Keratinocyte (primary cell): Measurements from ENCODE around the gene KIF24. TPM values are rescaled to one million over a fixed set of nuclear protein-coding genes. Genes with fewer than 3 reads are reported as not detected.

Experiments
- DNase-seq: peaks from one replicate; pipeline ENCODE4 v3.0.0-alpha.2; 2011; ENCODE audit warnings: low read depth, missing footprints, low spot score
- FAIRE-seq: peaks from 2 replicates; lab custom pipeline; 2011; peaks lifted over from hg19 to GRCh38; lab: Jason Lieb, UNC
- H2AFZ ChIP-seq: 2 replicates; pipeline ENCODE4 v1.6.0; 2012; ENCODE audit warnings: low read length, control low read depth, inconsistent platforms; ENCODE audit not compliant: control insufficient read depth
- H3K27ac ChIP-seq: 2 replicates; pipeline ENCODE4 v1.5.1; 2011; ENCODE audit warnings: low read length; ENCODE audit not compliant: control insufficient read depth, insufficient read depth
- H3K27me3 ChIP-seq: 3 replicates; pipeline ENCODE4 v1.6.0; 2011; ENCODE audit warnings: low read length; ENCODE audit not compliant: control insufficient read depth, insufficient read depth; ENCODE audit errors: extremely low read depth
- H3K36me3 ChIP-seq, 2 experiments: 2 replicates in 1 of 2; 3 replicates in 1 of 2; pipeline ENCODE4 v1.5.1; 2011; ENCODE audit warnings: low read length in 2 of 2, mild to moderate bottlenecking in 1 of 2; ENCODE audit not compliant: control insufficient read depth in 2 of 2, insufficient read depth in 2 of 2; ENCODE audit errors: extremely low read depth in 1 of 2
- H3K4me1 ChIP-seq: 3 replicates; pipeline ENCODE4 v1.5.1; 2011; ENCODE audit warnings: low read length; ENCODE audit not compliant: control insufficient read depth, insufficient read depth; ENCODE audit errors: extremely low read depth
- H3K4me2 ChIP-seq: 3 replicates; pipeline ENCODE4 v1.6.0; 2011; ENCODE audit warnings: low read depth, low read length; ENCODE audit not compliant: control insufficient read depth, insufficient read depth; ENCODE audit errors: extremely low read depth
- H3K4me3 ChIP-seq, 3 experiments: fragments of 200-600 bp in 1 of 3; sonication (generic) in 1 of 3; 2 replicates in 2 of 3; 3 replicates in 1 of 3; pipeline ENCODE4 v1.5.1; 2011 to 2016; ENCODE audit warnings: low read length in 3 of 3, mild to moderate bottlenecking in 3 of 3, control low read depth in 2 of 3, inconsistent platforms in 1 of 3, low read depth in 1 of 3, mixed read lengths in 1 of 3, mixed run types in 1 of 3, moderate library complexity in 1 of 3; ENCODE audit not compliant: control insufficient read depth in 2 of 3, insufficient read depth in 2 of 3; ENCODE audit errors: extremely low read depth in 1 of 3
- H3K79me2 ChIP-seq: 2 replicates; pipeline ENCODE4 v1.6.0; 2012; ENCODE audit warnings: low read length; ENCODE audit not compliant: control insufficient read depth, insufficient read depth
- H3K9ac ChIP-seq: 3 replicates; pipeline ENCODE4 v1.6.0; 2011; ENCODE audit warnings: low read length; ENCODE audit not compliant: control insufficient read depth, insufficient read depth; ENCODE audit errors: extremely low read depth
- H3K9me1 ChIP-seq: 3 replicates; pipeline ENCODE4 v1.6.0; 2011; ENCODE audit warnings: low read length; ENCODE audit not compliant: control insufficient read depth, insufficient read depth; ENCODE audit errors: extremely low read depth
- H3K9me3 ChIP-seq: 2 replicates; pipeline ENCODE4 v1.5.1; 2012; ENCODE audit warnings: low read depth, low read length; ENCODE audit not compliant: control insufficient read depth
- H4K20me1 ChIP-seq: 3 replicates; pipeline ENCODE4 v1.6.0; 2011; ENCODE audit warnings: low read length; ENCODE audit not compliant: control insufficient read depth, insufficient read depth; ENCODE audit errors: extremely low read depth
- CTCF ChIP-seq, 3 experiments: IDR thresholded peaks in 1 of 3; conservative IDR thresholded peaks in 1 of 3; optimal IDR thresholded peaks in 1 of 3; 2 replicates in 2 of 3; 3 replicates in 1 of 3; pipeline versions ENCODE3 to v1.5.1; 2011; ENCODE audit warnings: low read length in 3 of 3, mild to moderate bottlenecking in 3 of 3, moderate library complexity in 2 of 3, control low read depth in 1 of 3, inconsistent platforms in 1 of 3; ENCODE audit not compliant: insufficient read depth in 2 of 3; ENCODE audit errors: extremely low read depth in 1 of 3
- EZH2 ChIP-seq: IDR thresholded peaks from one replicate; pipeline ENCODE4 v1.6.1; 2012; ENCODE audit warnings: inconsistent platforms, mild to moderate bottlenecking, low read length, moderate library complexity
- dilution Hi-C: fragments of 300-500 bp; cut with MboI; formaldehyde crosslinking; loops from one replicate; pipeline ENCODE4 v1.7.0; 2020; ENCODE audit warnings: low sequenced_read_pairs; ENCODE audit not compliant: extremely low pct_ligation_motif_present
- polyA plus RNA-seq, 5 experiments: library from polyadenylated mRNA; depleted of rRNA in 3 of 5; stranded (reverse) in 3 of 5; stranded (forward) in 1 of 5; unstranded in 1 of 5; fragments of >200 nt; gene quantifications; 1 replicate in 1 of 5; 2 replicates in 3 of 5; 3 replicates in 1 of 5; pipeline versions ENCODE4 v1.2.1 to v1.2.3, GENCODE V29; 2011 to 2012; ENCODE audit warnings: missing spikeins in 2 of 5, low read depth in 1 of 5, low replicate concordance in 1 of 5

Gene KIF24
- polyA plus RNA-seq, 1 donor (not counting 4 experiments of a cell fraction or from before 2014, with no cell fraction given) = 1.8 TPM

DNA sequence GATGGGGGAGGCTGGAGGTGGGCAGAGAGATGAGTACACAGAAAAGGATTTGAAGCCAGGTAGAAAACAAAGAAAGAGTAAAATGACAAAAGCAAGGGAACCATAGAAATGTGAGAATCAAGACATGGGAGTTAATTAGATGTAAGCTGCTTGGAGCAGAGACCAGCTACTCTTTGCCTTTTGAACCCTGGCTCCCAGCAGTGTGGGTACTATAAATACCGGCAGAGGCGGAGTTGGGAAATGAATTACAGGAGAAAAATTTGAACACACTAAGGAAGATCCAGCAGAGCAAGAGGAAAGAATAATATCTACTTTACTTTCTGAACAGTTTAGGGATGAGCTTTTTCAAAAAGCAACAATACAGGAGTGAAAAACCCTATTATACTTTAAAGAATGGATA lies 36.5 kb downstream of the KIF24 start:
- no peaks in the 10 kb centered on the region for H4K20me1 ChIP-seq
- H3K27me3 ChIP-seq = no peaks in the 10 kb centered on the region
- H3K4me2 ChIP-seq = no peak overlapping the region
- H3K36me3 ChIP-seq = no peaks in the 10 kb centered on the region
- H3K27ac ChIP-seq = no peak overlapping the region
- TF ChIP-seq EZH2 = no peak
- H3K4me3 ChIP-seq = no peak overlapping the region
- H3K9me3 ChIP-seq = no peaks in the 10 kb centered on the region
- H3K9ac ChIP-seq = no peak overlapping the region
- DNase-seq (no peak), FAIRE-seq (no peak)
- H3K79me2 ChIP-seq = no peaks in the 10 kb centered on the region
- H2AFZ ChIP-seq = no peak overlapping the region
- no peaks in the 10 kb centered on the region for H3K9me1 ChIP-seq
- dilution Hi-C loops = no loop called here
- H3K4me1 ChIP-seq = no peaks in the 10 kb centered on the region

- TF ChIP-seq EZH2 (no peak), CTCF (optimal IDR thresholded peaks at IDR 0.05 in 1 of 3, IDR thresholded peaks at IDR 0.05 in 1 of 3, conservative IDR thresholded peaks at IDR 0.05 in 1 of 3; ENCODE audit: extremely low read depth in 1 of 3, insufficient read depth in 2 of 3, low read length in 3 of 3) (no peak)
- FAIRE-seq = no peak
- Histone ChIP-seq H3K9ac (no peak overlapping the region), H3K36me3 (peaks cover 0 to 3% of the 10 kb centered on the region in 2 experiments), H3K79me2 (no peaks in the 10 kb centered on the region), H2AFZ (no peak overlapping the region), H3K27ac (no peak overlapping the region), H4K20me1 (no peaks in the 10 kb centered on the region), H3K4me2 (no peak overlapping the region), H3K27me3 (no peaks in the 10 kb centered on the region), H3K4me1 (no peaks in the 10 kb centered on the region), H3K9me3 (no peaks in the 10 kb centered on the region), H3K4me3 (no peak overlapping the region), H3K9me1 (no peaks in the 10 kb centered on the region)
- DNase-seq = no peak
- dilution Hi-C loops = no loop called here
Measured at GRCh38 chr9:34291423-34291822, 37.6 kb downstream of the KIF24 start.

- no peaks in the 10 kb centered on the region for H3K79me2 ChIP-seq
- peaks cover 0 to 3% of the 10 kb centered on the region in 2 experiments for H3K36me3 ChIP-seq
- dilution Hi-C loops = no loop called here
- H3K9me1 ChIP-seq = no peaks in the 10 kb centered on the region
- no peaks in the 10 kb centered on the region for H3K9me3 ChIP-seq
- no peak overlapping the region for H2AFZ ChIP-seq
- no peak for TF ChIP-seq EZH2
- no peak for TF ChIP-seq CTCF (optimal IDR thresholded peaks at IDR 0.05 in 1 of 3, IDR thresholded peaks at IDR 0.05 in 1 of 3, conservative IDR thresholded peaks at IDR 0.05 in 1 of 3; ENCODE audit: extremely low read depth in 1 of 3, insufficient read depth in 2 of 3, low read length in 3 of 3)
- no peak for FAIRE-seq
- no peak for DNase-seq
- no peak overlapping the region for H3K9ac ChIP-seq
- no peaks in the 10 kb centered on the region for H3K27me3 ChIP-seq
- H4K20me1 ChIP-seq = no peaks in the 10 kb centered on the region
- H3K4me3 ChIP-seq = no peak overlapping the region
- H3K4me2 ChIP-seq = no peak overlapping the region
- no peaks in the 10 kb centered on the region for H3K4me1 ChIP-seq
- no peak overlapping the region for H3K27ac ChIP-seq
Measured at GRCh38 chr9:34291023-34291422, 38.0 kb downstream of the KIF24 start.
